Stimulated activated CD8-positive, alpha-beta memory T cell treated with anti-CD3 and anti-CD28 coated beads, Interleukin-7, amount 100 ng/mL, for 24 hours (primary cell): ENCODE measurements around the gene ATRNL1.
"Not testable (repeated sequence)": the region's sequence is repeated elsewhere in the genome, so short reads cannot be mapped to it uniquely, and the experiment has no call there.

Experiments used
- DNase-seq: peaks from one replicate; pipeline ENCODE4 v3.0.0-alpha.2; 2020; ENCODE audit warnings: low read depth

ATRNL1 gene

GRCh38 chr10:115761166-115761565 is 668.0 kb downstream of the ATRNL1 start:
- no peak for DNase-seq

GRCh38 chr10:115762029-115762428 is 668.9 kb downstream of the ATRNL1 start:
- no peak for DNase-seq

GRCh38 chr10:115771755-115772154 is 678.6 kb downstream of the ATRNL1 start:
- no peak for DNase-seq

- DNase-seq, result no peak
Observed at GRCh38 chr10:115772606-115773005, 679.4 kb downstream of the ATRNL1 start.

- no peak for DNase-seq
Observed at GRCh38 chr10:115773832-115774231, 680.7 kb downstream of the ATRNL1 start.

- no peak for DNase-seq
Observed at GRCh38 chr10:115774721-115775120, 681.6 kb downstream of the ATRNL1 start.

- no peak for DNase-seq
Observed at GRCh38 chr10:115777646-115778045, 684.5 kb downstream of the ATRNL1 start.

GRCh38 chr10:115790220-115790619 is 697.1 kb downstream of the ATRNL1 start:
- DNase-seq, result no peak

- DNase-seq, result no peak
Observed at GRCh38 chr10:115795964-115796363, 702.8 kb downstream of the ATRNL1 start.

- no peak for DNase-seq
Observed at GRCh38 chr10:115801457-115801856, 708.3 kb downstream of the ATRNL1 start.

GRCh38 chr10:115801992-115802391 is 708.8 kb downstream of the ATRNL1 start:
- no peak for DNase-seq

GRCh38 chr10:115802911-115803310 is 709.7 kb downstream of the ATRNL1 start:
- no peak for DNase-seq

- DNase-seq, result no peak
Observed at GRCh38 chr10:115814542-115814941, 721.4 kb downstream of the ATRNL1 start.

GRCh38 chr10:115818012-115818411 is 724.8 kb downstream of the ATRNL1 start:
- no peak for DNase-seq

- no peak for DNase-seq
Observed at GRCh38 chr10:115826396-115826795, 733.2 kb downstream of the ATRNL1 start.

- DNase-seq, result no peak
Observed at GRCh38 chr10:115827231-115828009, 734.3 kb downstream of the ATRNL1 start.

- DNase-seq, result not testable (repeated sequence)
Observed at GRCh38 chr10:115828182-115828581, 735.0 kb downstream of the ATRNL1 start.

GRCh38 chr10:115829521-115830205 is 736.5 kb downstream of the ATRNL1 start:
- DNase-seq, result no peak

- no peak for DNase-seq
Observed at GRCh38 chr10:115830265-115830970, 737.3 kb downstream of the ATRNL1 start.

GRCh38 chr10:115831016-115831415 is 737.9 kb downstream of the ATRNL1 start:
- DNase-seq, result no peak

- DNase-seq, result no peak
Observed at GRCh38 chr10:115833119-115833518, 740.0 kb downstream of the ATRNL1 start.

GRCh38 chr10:115844591-115844990 is 751.4 kb downstream of the ATRNL1 start:
- no peak for DNase-seq

- no peak for DNase-seq
Observed at GRCh38 chr10:115845921-115846320, 752.8 kb downstream of the ATRNL1 start.
